ENCODE results near the gene HOXC6.

The HOXC6 gene

GRCh38 chr12:54050482-54050810, 22.2 kb downstream of the HOXC6 start:
- peaks cover 32% of the 10 kb centered on the region for H3K27me3 ChIP-seq (ENCODE audit: control insufficient read depth, insufficient read depth, low read length)
- H3K4me1 ChIP-seq (ENCODE audit: control insufficient read depth, insufficient read depth, low read length), result peaks cover 6% of the 10 kb centered on the region
- H3K9ac ChIP-seq (ENCODE audit: low read length), result no peak overlapping the region
- no peak overlapping the region for H3K4me3 ChIP-seq (ENCODE audit: low read length)
- no peak overlapping the region for H3K27ac ChIP-seq (ENCODE audit: low read depth, low read length)
- no peaks in the 10 kb centered on the region for H3K36me3 ChIP-seq (ENCODE audit: control insufficient read depth, insufficient read depth, low read length)

- Histone ChIP-seq H3K27ac (ENCODE audit: low read depth, low read length) (no peak overlapping the region), H3K27me3 (ENCODE audit: control insufficient read depth, insufficient read depth, low read length) (peaks cover 30% of the 10 kb centered on the region), H3K36me3 (ENCODE audit: control insufficient read depth, insufficient read depth, low read length) (no peaks in the 10 kb centered on the region), H3K4me3 (ENCODE audit: low read length) (no peak overlapping the region), H3K9ac (ENCODE audit: low read length) (no peak overlapping the region), H3K4me1 (ENCODE audit: control insufficient read depth, insufficient read depth, low read length) (peaks cover 6% of the 10 kb centered on the region)
These were observed 23.0 kb downstream of the HOXC6 start for GRCh38 chr12:54051026-54051842.

- no peak overlapping the region for H3K9ac ChIP-seq (ENCODE audit: low read length)
- H3K27ac ChIP-seq (ENCODE audit: low read depth, low read length), result no peak overlapping the region
- no peak overlapping the region for H3K4me3 ChIP-seq (ENCODE audit: low read length)
- H3K36me3 ChIP-seq (ENCODE audit: control insufficient read depth, insufficient read depth, low read length), result no peaks in the 10 kb centered on the region
- H3K4me1 ChIP-seq (ENCODE audit: control insufficient read depth, insufficient read depth, low read length), result peaks cover 6% of the 10 kb centered on the region
- H3K27me3 ChIP-seq (ENCODE audit: control insufficient read depth, insufficient read depth, low read length), result peaks cover 28% of the 10 kb centered on the region
These were observed 23.7 kb downstream of the HOXC6 start for GRCh38 chr12:54051874-54052437.

- no peak overlapping the region for H3K27ac ChIP-seq (ENCODE audit: low read depth, low read length)
- H3K4me3 ChIP-seq (ENCODE audit: low read length), result peak overlapping the region; percentile 3
- H3K9ac ChIP-seq (ENCODE audit: low read length), result no peak overlapping the region
- no peaks in the 10 kb centered on the region for H3K36me3 ChIP-seq (ENCODE audit: control insufficient read depth, insufficient read depth, low read length)
- peaks cover 6% of the 10 kb centered on the region for H3K4me1 ChIP-seq (ENCODE audit: control insufficient read depth, insufficient read depth, low read length)
- H3K27me3 ChIP-seq (ENCODE audit: control insufficient read depth, insufficient read depth, low read length), result peaks cover 27% of the 10 kb centered on the region
These were observed 24.3 kb downstream of the HOXC6 start for GRCh38 chr12:54052438-54053002.

GRCh38 chr12:54053003-54053750, 24.9 kb downstream of the HOXC6 start:
- Histone ChIP-seq H3K4me1 (ENCODE audit: control insufficient read depth, insufficient read depth, low read length) (peaks cover 6% of the 10 kb centered on the region), H3K27ac (ENCODE audit: low read depth, low read length) (peak overlapping the region; percentile 1), H3K27me3 (ENCODE audit: control insufficient read depth, insufficient read depth, low read length) (peaks cover 29% of the 10 kb centered on the region), H3K4me3 (ENCODE audit: low read length) (peak overlapping the region; percentile 68), H3K36me3 (ENCODE audit: control insufficient read depth, insufficient read depth, low read length) (no peaks in the 10 kb centered on the region), H3K9ac (ENCODE audit: low read length) (no peak overlapping the region)

- Histone ChIP-seq H3K9ac (ENCODE audit: low read length) (no peak within 1 kb of the TSS), H3K4me1 (ENCODE audit: control insufficient read depth, insufficient read depth, low read length) (peaks cover 6% of the 10 kb centered on the region), H3K36me3 (ENCODE audit: control insufficient read depth, insufficient read depth, low read length) (no peaks in the 10 kb centered on the region), H3K27me3 (ENCODE audit: control insufficient read depth, insufficient read depth, low read length) (peaks cover 29% of the 10 kb centered on the region), H3K27ac (ENCODE audit: low read depth, low read length) (peak within 1 kb of the TSS; percentile 37), H3K4me3 (ENCODE audit: low read length) (peak within 1 kb of the TSS; percentile 68)
These were observed 25.8 kb downstream of the HOXC6 start, which contains the start of gene HOXC4 for GRCh38 chr12:54053751-54054741. HOXC4 (plus strand) TSS chr12:54053835; CDS start chr12:54053923, 88 bp downstream.

GRCh38 chr12:54054742-54055194, 26.5 kb downstream of the HOXC6 start:
- Histone ChIP-seq H3K36me3 (ENCODE audit: control insufficient read depth, insufficient read depth, low read length) (no peaks in the 10 kb centered on the region), H3K4me1 (ENCODE audit: control insufficient read depth, insufficient read depth, low read length) (peaks cover 6% of the 10 kb centered on the region), H3K27me3 (ENCODE audit: control insufficient read depth, insufficient read depth, low read length) (peaks cover 28% of the 10 kb centered on the region), H3K27ac (ENCODE audit: low read depth, low read length) (no peak overlapping the region), H3K9ac (ENCODE audit: low read length) (no peak overlapping the region), H3K4me3 (ENCODE audit: low read length) (peak overlapping the region; percentile 37)

GRCh38 chr12:54055552-54055951, 27.3 kb downstream of the HOXC6 start:
- Histone ChIP-seq H3K9ac (ENCODE audit: low read length) (no peak overlapping the region), H3K27ac (ENCODE audit: low read depth, low read length) (no peak overlapping the region), H3K4me1 (ENCODE audit: control insufficient read depth, insufficient read depth, low read length) (peaks cover 6% of the 10 kb centered on the region), H3K27me3 (ENCODE audit: control insufficient read depth, insufficient read depth, low read length) (peaks cover 20% of the 10 kb centered on the region), H3K4me3 (ENCODE audit: low read length) (no peak overlapping the region), H3K36me3 (ENCODE audit: control insufficient read depth, insufficient read depth, low read length) (no peaks in the 10 kb centered on the region)

GRCh38 chr12:54056110-54056509, 27.9 kb downstream of the HOXC6 start:
- H3K27me3 ChIP-seq (ENCODE audit: control insufficient read depth, insufficient read depth, low read length), result peaks cover 18% of the 10 kb centered on the region
- H3K36me3 ChIP-seq (ENCODE audit: control insufficient read depth, insufficient read depth, low read length), result no peaks in the 10 kb centered on the region
- H3K27ac ChIP-seq (ENCODE audit: low read depth, low read length), result no peak overlapping the region
- no peak overlapping the region for H3K9ac ChIP-seq (ENCODE audit: low read length)
- H3K4me1 ChIP-seq (ENCODE audit: control insufficient read depth, insufficient read depth, low read length), result peaks cover 6% of the 10 kb centered on the region
- no peak overlapping the region for H3K4me3 ChIP-seq (ENCODE audit: low read length)

- Histone ChIP-seq H3K4me3 (ENCODE audit: low read length) (no peak overlapping the region), H3K4me1 (ENCODE audit: control insufficient read depth, insufficient read depth, low read length) (no peaks in the 10 kb centered on the region), H3K27ac (ENCODE audit: low read depth, low read length) (no peak overlapping the region), H3K27me3 (ENCODE audit: control insufficient read depth, insufficient read depth, low read length) (peaks cover 12% of the 10 kb centered on the region), H3K36me3 (ENCODE audit: control insufficient read depth, insufficient read depth, low read length) (no peaks in the 10 kb centered on the region), H3K9ac (ENCODE audit: low read length) (no peak overlapping the region)
These were observed 30.0 kb downstream of the HOXC6 start for GRCh38 chr12:54058128-54058768.

GRCh38 chr12:54059668-54060067, 31.4 kb downstream of the HOXC6 start:
- Histone ChIP-seq H3K4me1 (ENCODE audit: control insufficient read depth, insufficient read depth, low read length) (no peaks in the 10 kb centered on the region), H3K27ac (ENCODE audit: low read depth, low read length) (no peak overlapping the region), H3K36me3 (ENCODE audit: control insufficient read depth, insufficient read depth, low read length) (no peaks in the 10 kb centered on the region), H3K9ac (ENCODE audit: low read length) (no peak overlapping the region), H3K27me3 (ENCODE audit: control insufficient read depth, insufficient read depth, low read length) (peaks cover 16% of the 10 kb centered on the region), H3K4me3 (ENCODE audit: low read length) (no peak overlapping the region)

Data from rectal smooth muscle tissue (tissue), 1 donor.